ENCODE measurements around the gene SMYD3. TPM values are rescaled to one million over a fixed set of nuclear protein-coding genes. Genes with fewer than 3 reads are reported as not detected.
"Not testable (repeated sequence)": the region's sequence is repeated elsewhere in the genome, so short reads cannot be mapped to it uniquely, and the experiment has no call there.

SMYD3 gene
- total RNA-seq, 2 experiments from 2014 or later = 21.3 to 21.4 TPM

GRCh38 chr1:245752561-245752960 lies 754.5 kb downstream of the SMYD3 start:
- peaks cover 42% of the 10 kb centered on the region for H3K36me3 Mint-ChIP-seq (ENCODE audit: low read depth)
- H3K27me3 Mint-ChIP-seq (ENCODE audit: low read depth) = no peaks in the 10 kb centered on the region
- CTCF ChIA-PET = no interaction called here
- H3K27ac Mint-ChIP-seq = no peak overlapping the region
- H3K4me3 Mint-ChIP-seq = no peak overlapping the region
- peaks cover 23% of the 10 kb centered on the region for H3K9me3 Mint-ChIP-seq
- intact Hi-C loops (cut with micrococcal nuclease) = no loop called here
- no peaks in the 10 kb centered on the region for H3K4me1 Mint-ChIP-seq (ENCODE audit: low read depth)
- no peak for DNase-seq

GRCh38 chr1:245751726-245752470 lies 755.2 kb downstream of the SMYD3 start:
- Mint-ChIP-seq H3K4me3 (no peak overlapping the region), H3K27me3 (ENCODE audit: low read depth) (no peaks in the 10 kb centered on the region), H3K9me3 (peaks cover 23% of the 10 kb centered on the region), H3K36me3 (ENCODE audit: low read depth) (peaks cover 47% of the 10 kb centered on the region), H3K27ac (no peak overlapping the region), H3K4me1 (ENCODE audit: low read depth) (no peaks in the 10 kb centered on the region)
- DNase-seq = no peak
- CTCF ChIA-PET = no interaction called here
- intact Hi-C loops (cut with micrococcal nuclease) = no loop called here

- Mint-ChIP-seq H3K4me3 (no peak overlapping the region), H3K9me3 (peaks cover 27% of the 10 kb centered on the region), H3K27me3 (ENCODE audit: low read depth) (no peaks in the 10 kb centered on the region), H3K27ac (no peak overlapping the region), H3K36me3 (ENCODE audit: low read depth) (peaks cover 54% of the 10 kb centered on the region), H3K4me1 (ENCODE audit: low read depth) (no peaks in the 10 kb centered on the region)
- intact Hi-C loops (cut with micrococcal nuclease) = no loop called here
- no peak for DNase-seq
- CTCF ChIA-PET = no interaction called here
Measured at GRCh38 chr1:245751116-245751515, 756.0 kb downstream of the SMYD3 start.

GRCh38 chr1:245750261-245750660 lies 756.8 kb downstream of the SMYD3 start:
- Mint-ChIP-seq H3K9me3 (peaks cover 29% of the 10 kb centered on the region), H3K4me3 (no peak overlapping the region), H3K4me1 (ENCODE audit: low read depth) (no peaks in the 10 kb centered on the region), H3K27me3 (ENCODE audit: low read depth) (no peaks in the 10 kb centered on the region), H3K36me3 (ENCODE audit: low read depth) (peaks cover 60% of the 10 kb centered on the region), H3K27ac (no peak overlapping the region)
- intact Hi-C loops (cut with micrococcal nuclease) = no loop called here
- CTCF ChIA-PET = no interaction called here
- DNase-seq = no peak

GRCh38 chr1:245749053-245749452 lies 758.0 kb downstream of the SMYD3 start:
- no peak for DNase-seq
- intact Hi-C loops (cut with micrococcal nuclease) = no loop called here
- H3K36me3 Mint-ChIP-seq (ENCODE audit: low read depth) = peaks cover 56% of the 10 kb centered on the region
- H3K27ac Mint-ChIP-seq = no peak overlapping the region
- H3K4me1 Mint-ChIP-seq (ENCODE audit: low read depth) = no peaks in the 10 kb centered on the region
- CTCF ChIA-PET = no interaction called here
- H3K27me3 Mint-ChIP-seq (ENCODE audit: low read depth) = no peaks in the 10 kb centered on the region
- H3K4me3 Mint-ChIP-seq = no peak overlapping the region
- H3K9me3 Mint-ChIP-seq = peaks cover 34% of the 10 kb centered on the region

GRCh38 chr1:245748646-245749045 lies 758.4 kb downstream of the SMYD3 start:
- Mint-ChIP-seq H3K36me3 (ENCODE audit: low read depth) (peaks cover 56% of the 10 kb centered on the region), H3K27ac (no peak overlapping the region), H3K27me3 (ENCODE audit: low read depth) (no peaks in the 10 kb centered on the region), H3K4me3 (no peak overlapping the region), H3K9me3 (peaks cover 34% of the 10 kb centered on the region), H3K4me1 (ENCODE audit: low read depth) (no peaks in the 10 kb centered on the region)
- DNase-seq = no peak
- CTCF ChIA-PET = no interaction called here
- intact Hi-C loops (cut with micrococcal nuclease) = no loop called here

GRCh38 chr1:245748240-245748639 lies 758.8 kb downstream of the SMYD3 start:
- no peak for DNase-seq
- H3K27me3 Mint-ChIP-seq (ENCODE audit: low read depth) = no peaks in the 10 kb centered on the region
- peaks cover 34% of the 10 kb centered on the region for H3K9me3 Mint-ChIP-seq
- H3K4me3 Mint-ChIP-seq = no peak overlapping the region
- peaks cover 54% of the 10 kb centered on the region for H3K36me3 Mint-ChIP-seq (ENCODE audit: low read depth)
- intact Hi-C loops (cut with micrococcal nuclease) = no loop called here
- H3K27ac Mint-ChIP-seq = no peak overlapping the region
- no peaks in the 10 kb centered on the region for H3K4me1 Mint-ChIP-seq (ENCODE audit: low read depth)
- CTCF ChIA-PET = no interaction called here

GRCh38 chr1:245742896-245743295 lies 764.2 kb downstream of the SMYD3 start:
- Mint-ChIP-seq H3K4me3 (no peak overlapping the region), H3K4me1 (ENCODE audit: low read depth) (no peaks in the 10 kb centered on the region), H3K36me3 (ENCODE audit: low read depth) (peaks cover 22% of the 10 kb centered on the region), H3K9me3 (peaks cover 41% of the 10 kb centered on the region), H3K27ac (no peak overlapping the region), H3K27me3 (ENCODE audit: low read depth) (peaks cover 3% of the 10 kb centered on the region)
- intact Hi-C loops (cut with micrococcal nuclease) = no loop called here
- no peak for DNase-seq
- CTCF ChIA-PET = no interaction called here

- CTCF ChIA-PET; intact Hi-C loops (cut with micrococcal nuclease): not testable (repeated sequence)
Measured at GRCh38 chr1:245740336-245740735, 766.7 kb downstream of the SMYD3 start.

GRCh38 chr1:245730801-245731200 lies 776.3 kb downstream of the SMYD3 start:
- Mint-ChIP-seq H3K9me3 (peaks cover 48% of the 10 kb centered on the region), H3K27me3 (ENCODE audit: low read depth) (no peaks in the 10 kb centered on the region), H3K4me1 (ENCODE audit: low read depth) (no peaks in the 10 kb centered on the region), H3K36me3 (ENCODE audit: low read depth) (peaks cover 9% of the 10 kb centered on the region), H3K4me3 (no peak overlapping the region), H3K27ac (no peak overlapping the region)
- CTCF ChIA-PET = no interaction called here
- intact Hi-C loops (cut with micrococcal nuclease) = no loop called here
- no peak for DNase-seq

More at GRCh38 chr1:245740336-245740735, 766.7 kb downstream of the SMYD3 start:
- not testable (repeated sequence) for H3K27me3 Mint-ChIP-seq (ENCODE audit: low read depth); H3K36me3 Mint-ChIP-seq (ENCODE audit: low read depth); H3K4me3 Mint-ChIP-seq; H3K4me1 Mint-ChIP-seq (ENCODE audit: low read depth); H3K27ac Mint-ChIP-seq; DNase-seq
- peaks cover 22% of the 10 kb centered on the region for H3K9me3 Mint-ChIP-seq

GRCh38 chr1:245728035-245728434 lies 779.0 kb downstream of the SMYD3 start:
- H3K4me1 Mint-ChIP-seq (ENCODE audit: low read depth); H3K4me3 Mint-ChIP-seq; H3K27ac Mint-ChIP-seq; DNase-seq; H3K27me3 Mint-ChIP-seq (ENCODE audit: low read depth); intact Hi-C loops (cut with micrococcal nuclease): not testable (repeated sequence)
- CTCF ChIA-PET = interaction anchor here (0.6 kb wide), 1 partner anchor 737 kb away, joined by 3 read pairs; no protein-coding TSS in a partner anchor
- peaks cover 48% of the 10 kb centered on the region for H3K9me3 Mint-ChIP-seq
- H3K36me3 Mint-ChIP-seq (ENCODE audit: low read depth) = peaks cover 10% of the 10 kb centered on the region

GRCh38 chr1:245721488-245721887 lies 785.6 kb downstream of the SMYD3 start:
- CTCF ChIA-PET = no interaction called here

GRCh38 chr1:245718951-245719350 lies 788.1 kb downstream of the SMYD3 start:
- Mint-ChIP-seq H3K27ac (no peak overlapping the region), H3K4me3 (no peak overlapping the region), H3K27me3 (ENCODE audit: low read depth) (no peaks in the 10 kb centered on the region), H3K9me3 (no peaks in the 10 kb centered on the region), H3K4me1 (ENCODE audit: low read depth) (no peaks in the 10 kb centered on the region), H3K36me3 (ENCODE audit: low read depth) (no peaks in the 10 kb centered on the region)
- DNase-seq = no peak
- CTCF ChIA-PET = no interaction called here
- intact Hi-C loops (cut with micrococcal nuclease) = no loop called here

More at GRCh38 chr1:245721488-245721887, 785.6 kb downstream of the SMYD3 start:
- Mint-ChIP-seq H3K36me3 (ENCODE audit: low read depth) (peaks cover 3% of the 10 kb centered on the region), H3K4me3 (no peak overlapping the region), H3K4me1 (ENCODE audit: low read depth) (no peaks in the 10 kb centered on the region), H3K27ac (no peak overlapping the region), H3K9me3 (peaks cover 3% of the 10 kb centered on the region), H3K27me3 (ENCODE audit: low read depth) (no peaks in the 10 kb centered on the region)
- no peak for DNase-seq
- intact Hi-C loops (cut with micrococcal nuclease) = no loop called here

All from activated naive CD4-positive, alpha-beta T cell treated with anti-CD3 and anti-CD28 coated beads for 36 hours (primary cell).